GM23338 (cell line): ENCODE measurements around the gene DNAJC17.

ENCODE experiments used
- CREB1 ChIP-seq: fragments of 250-450 bp; sonication (Bioruptor Pico); IDR thresholded peaks from 2 replicates; pipeline ENCODE4 v1.5.0; 2020; ENCODE audit warnings: low read depth, mild to moderate bottlenecking, moderate library complexity
- EZH2 ChIP-seq: fragments of 200-600 bp; sonication (generic); IDR thresholded peaks from one replicate; pipeline ENCODE4 v1.8.0; 2017; ENCODE audit warnings: antibody characterized with exemption, mild to moderate bottlenecking, low read depth; ENCODE audit not compliant: unreplicated experiment
- NANOG ChIP-seq: IDR thresholded peaks from 2 replicates; pipeline ENCODE4 v1.6.1; 2016; ENCODE audit warnings: antibody characterized with exemption, borderline replicate concordance
- POLR2AphosphoS5 ChIP-seq: IDR thresholded peaks from 2 replicates; pipeline ENCODE4 v1.6.1; 2016; ENCODE audit warnings: antibody characterized with exemption, low read depth
- ZNF114 ChIP-seq: fragments of 250-450 bp; sonication (Bioruptor Pico); IDR thresholded peaks from 2 replicates; pipeline ENCODE4 v1.5.0; 2020; ENCODE audit warnings: mild to moderate bottlenecking, moderate library complexity
- TF ChIP-seq, protein P1 (sequence below), 2 experiments: fragments of 200-600 bp in 1 of 2; sonication (generic) in 1 of 2; conservative IDR thresholded peaks; 2 replicates each; pipeline versions ENCODE4 v1.5.1 to v1.6.1; 2016 to 2017; ENCODE audit warnings: antibody characterized with exemption in 2 of 2, low read depth in 2 of 2, mild to moderate bottlenecking in 2 of 2, moderate library complexity in 1 of 2
- TF ChIP-seq, protein P2 (sequence below): fragments of 250-450 bp; sonication (Bioruptor Pico); IDR thresholded peaks from 2 replicates; pipeline ENCODE4 v1.5.0; 2020; ENCODE audit warnings: mild to moderate bottlenecking, moderate library complexity
- TF ChIP-seq, protein P3 (sequence below): IDR thresholded peaks from one replicate; pipeline ENCODE4 v1.6.1; 2018; ENCODE audit warnings: antibody characterized with exemption; ENCODE audit not compliant: unreplicated experiment

DNA sequence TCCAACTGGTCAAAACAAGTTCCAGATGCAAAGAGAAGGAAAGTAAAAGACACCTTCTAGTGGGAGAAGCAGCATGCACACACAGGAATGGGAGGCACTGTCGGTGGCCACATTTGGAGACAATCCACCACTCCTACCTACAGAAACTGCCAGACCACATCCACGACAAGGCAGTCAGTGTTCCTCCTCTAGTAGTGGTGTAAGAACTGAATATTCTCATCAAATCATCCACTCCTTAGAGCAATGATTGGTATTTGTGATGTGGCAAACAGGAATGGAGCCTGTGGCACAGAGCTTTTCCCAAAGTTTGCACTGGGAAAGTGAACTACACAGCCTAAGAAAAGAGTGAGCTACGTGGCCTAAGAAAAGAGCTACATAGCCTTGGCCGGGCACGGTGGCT is 31.5 kb upstream of the DNAJC17 start:
- TF ChIP-seq, protein P1, sequence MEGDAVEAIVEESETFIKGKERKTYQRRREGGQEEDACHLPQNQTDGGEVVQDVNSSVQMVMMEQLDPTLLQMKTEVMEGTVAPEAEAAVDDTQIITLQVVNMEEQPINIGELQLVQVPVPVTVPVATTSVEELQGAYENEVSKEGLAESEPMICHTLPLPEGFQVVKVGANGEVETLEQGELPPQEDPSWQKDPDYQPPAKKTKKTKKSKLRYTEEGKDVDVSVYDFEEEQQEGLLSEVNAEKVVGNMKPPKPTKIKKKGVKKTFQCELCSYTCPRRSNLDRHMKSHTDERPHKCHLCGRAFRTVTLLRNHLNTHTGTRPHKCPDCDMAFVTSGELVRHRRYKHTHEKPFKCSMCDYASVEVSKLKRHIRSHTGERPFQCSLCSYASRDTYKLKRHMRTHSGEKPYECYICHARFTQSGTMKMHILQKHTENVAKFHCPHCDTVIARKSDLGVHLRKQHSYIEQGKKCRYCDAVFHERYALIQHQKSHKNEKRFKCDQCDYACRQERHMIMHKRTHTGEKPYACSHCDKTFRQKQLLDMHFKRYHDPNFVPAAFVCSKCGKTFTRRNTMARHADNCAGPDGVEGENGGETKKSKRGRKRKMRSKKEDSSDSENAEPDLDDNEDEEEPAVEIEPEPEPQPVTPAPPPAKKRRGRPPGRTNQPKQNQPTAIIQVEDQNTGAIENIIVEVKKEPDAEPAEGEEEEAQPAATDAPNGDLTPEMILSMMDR (conservative IDR thresholded peaks at IDR 0.05; ENCODE audit: low read depth in 2 of 2): no peak
- TF ChIP-seq EZH2: no peak
- TF ChIP-seq ZNF114 (CRISPR knock-in tag): no peak
- TF ChIP-seq, protein P2, sequence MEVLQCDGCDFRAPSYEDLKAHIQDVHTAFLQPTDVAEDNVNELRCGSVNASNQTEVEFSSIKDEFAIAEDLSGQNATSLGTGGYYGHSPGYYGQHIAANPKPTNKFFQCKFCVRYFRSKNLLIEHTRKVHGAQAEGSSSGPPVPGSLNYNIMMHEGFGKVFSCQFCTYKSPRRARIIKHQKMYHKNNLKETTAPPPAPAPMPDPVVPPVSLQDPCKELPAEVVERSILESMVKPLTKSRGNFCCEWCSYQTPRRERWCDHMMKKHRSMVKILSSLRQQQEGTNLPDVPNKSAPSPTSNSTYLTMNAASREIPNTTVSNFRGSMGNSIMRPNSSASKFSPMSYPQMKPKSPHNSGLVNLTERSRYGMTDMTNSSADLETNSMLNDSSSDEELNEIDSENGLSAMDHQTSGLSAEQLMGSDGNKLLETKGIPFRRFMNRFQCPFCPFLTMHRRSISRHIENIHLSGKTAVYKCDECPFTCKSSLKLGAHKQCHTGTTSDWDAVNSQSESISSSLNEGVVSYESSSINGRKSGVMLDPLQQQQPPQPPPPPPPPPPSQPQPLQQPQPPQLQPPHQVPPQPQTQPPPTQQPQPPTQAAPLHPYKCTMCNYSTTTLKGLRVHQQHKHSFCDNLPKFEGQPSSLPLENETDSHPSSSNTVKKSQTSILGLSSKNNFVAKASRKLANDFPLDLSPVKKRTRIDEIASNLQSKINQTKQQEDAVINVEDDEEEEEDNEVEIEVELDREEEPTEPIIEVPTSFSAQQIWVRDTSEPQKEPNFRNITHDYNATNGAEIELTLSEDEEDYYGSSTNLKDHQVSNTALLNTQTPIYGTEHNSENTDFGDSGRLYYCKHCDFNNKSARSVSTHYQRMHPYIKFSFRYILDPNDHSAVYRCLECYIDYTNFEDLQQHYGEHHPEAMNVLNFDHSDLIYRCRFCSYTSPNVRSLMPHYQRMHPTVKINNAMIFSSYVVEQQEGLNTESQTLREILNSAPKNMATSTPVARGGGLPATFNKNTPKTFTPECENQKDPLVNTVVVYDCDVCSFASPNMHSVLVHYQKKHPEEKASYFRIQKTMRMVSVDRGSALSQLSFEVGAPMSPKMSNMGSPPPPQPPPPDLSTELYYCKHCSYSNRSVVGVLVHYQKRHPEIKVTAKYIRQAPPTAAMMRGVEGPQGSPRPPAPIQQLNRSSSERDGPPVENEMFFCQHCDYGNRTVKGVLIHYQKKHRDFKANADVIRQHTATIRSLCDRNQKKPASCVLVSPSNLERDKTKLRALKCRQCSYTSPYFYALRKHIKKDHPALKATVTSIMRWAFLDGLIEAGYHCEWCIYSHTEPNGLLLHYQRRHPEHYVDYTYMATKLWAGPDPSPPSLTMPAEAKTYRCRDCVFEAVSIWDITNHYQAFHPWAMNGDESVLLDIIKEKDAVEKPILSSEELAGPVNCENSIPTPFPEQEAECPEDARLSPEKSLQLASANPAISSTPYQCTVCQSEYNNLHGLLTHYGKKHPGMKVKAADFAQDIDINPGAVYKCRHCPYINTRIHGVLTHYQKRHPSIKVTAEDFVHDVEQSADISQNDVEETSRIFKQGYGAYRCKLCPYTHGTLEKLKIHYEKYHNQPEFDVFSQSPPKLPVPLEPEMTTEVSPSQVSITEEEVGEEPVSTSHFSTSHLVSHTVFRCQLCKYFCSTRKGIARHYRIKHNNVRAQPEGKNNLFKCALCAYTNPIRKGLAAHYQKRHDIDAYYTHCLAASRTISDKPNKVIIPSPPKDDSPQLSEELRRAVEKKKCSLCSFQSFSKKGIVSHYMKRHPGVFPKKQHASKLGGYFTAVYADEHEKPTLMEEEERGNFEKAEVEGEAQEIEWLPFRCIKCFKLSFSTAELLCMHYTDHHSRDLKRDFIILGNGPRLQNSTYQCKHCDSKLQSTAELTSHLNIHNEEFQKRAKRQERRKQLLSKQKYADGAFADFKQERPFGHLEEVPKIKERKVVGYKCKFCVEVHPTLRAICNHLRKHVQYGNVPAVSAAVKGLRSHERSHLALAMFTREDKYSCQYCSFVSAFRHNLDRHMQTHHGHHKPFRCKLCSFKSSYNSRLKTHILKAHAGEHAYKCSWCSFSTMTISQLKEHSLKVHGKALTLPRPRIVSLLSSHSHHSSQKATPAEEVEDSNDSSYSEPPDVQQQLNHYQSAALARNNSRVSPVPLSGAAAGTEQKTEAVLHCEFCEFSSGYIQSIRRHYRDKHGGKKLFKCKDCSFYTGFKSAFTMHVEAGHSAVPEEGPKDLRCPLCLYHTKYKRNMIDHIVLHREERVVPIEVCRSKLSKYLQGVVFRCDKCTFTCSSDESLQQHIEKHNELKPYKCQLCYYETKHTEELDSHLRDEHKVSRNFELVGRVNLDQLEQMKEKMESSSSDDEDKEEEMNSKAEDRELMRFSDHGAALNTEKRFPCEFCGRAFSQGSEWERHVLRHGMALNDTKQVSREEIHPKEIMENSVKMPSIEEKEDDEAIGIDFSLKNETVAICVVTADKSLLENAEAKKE (CRISPR knock-in tag): no peak
- TF ChIP-seq CREB1 (CRISPR knock-in tag): no peak
- TF ChIP-seq, protein P3, sequence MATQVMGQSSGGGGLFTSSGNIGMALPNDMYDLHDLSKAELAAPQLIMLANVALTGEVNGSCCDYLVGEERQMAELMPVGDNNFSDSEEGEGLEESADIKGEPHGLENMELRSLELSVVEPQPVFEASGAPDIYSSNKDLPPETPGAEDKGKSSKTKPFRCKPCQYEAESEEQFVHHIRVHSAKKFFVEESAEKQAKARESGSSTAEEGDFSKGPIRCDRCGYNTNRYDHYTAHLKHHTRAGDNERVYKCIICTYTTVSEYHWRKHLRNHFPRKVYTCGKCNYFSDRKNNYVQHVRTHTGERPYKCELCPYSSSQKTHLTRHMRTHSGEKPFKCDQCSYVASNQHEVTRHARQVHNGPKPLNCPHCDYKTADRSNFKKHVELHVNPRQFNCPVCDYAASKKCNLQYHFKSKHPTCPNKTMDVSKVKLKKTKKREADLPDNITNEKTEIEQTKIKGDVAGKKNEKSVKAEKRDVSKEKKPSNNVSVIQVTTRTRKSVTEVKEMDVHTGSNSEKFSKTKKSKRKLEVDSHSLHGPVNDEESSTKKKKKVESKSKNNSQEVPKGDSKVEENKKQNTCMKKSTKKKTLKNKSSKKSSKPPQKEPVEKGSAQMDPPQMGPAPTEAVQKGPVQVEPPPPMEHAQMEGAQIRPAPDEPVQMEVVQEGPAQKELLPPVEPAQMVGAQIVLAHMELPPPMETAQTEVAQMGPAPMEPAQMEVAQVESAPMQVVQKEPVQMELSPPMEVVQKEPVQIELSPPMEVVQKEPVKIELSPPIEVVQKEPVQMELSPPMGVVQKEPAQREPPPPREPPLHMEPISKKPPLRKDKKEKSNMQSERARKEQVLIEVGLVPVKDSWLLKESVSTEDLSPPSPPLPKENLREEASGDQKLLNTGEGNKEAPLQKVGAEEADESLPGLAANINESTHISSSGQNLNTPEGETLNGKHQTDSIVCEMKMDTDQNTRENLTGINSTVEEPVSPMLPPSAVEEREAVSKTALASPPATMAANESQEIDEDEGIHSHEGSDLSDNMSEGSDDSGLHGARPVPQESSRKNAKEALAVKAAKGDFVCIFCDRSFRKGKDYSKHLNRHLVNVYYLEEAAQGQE: no peak
- no peak for TF ChIP-seq POLR2AphosphoS5
- no peak for TF ChIP-seq NANOG
